Jurkat, Clone E6-1 (cell line): ENCODE measurements around the gene WDR12.

Experiments
- DNase-seq: peaks from one replicate; pipeline ENCODE4 v3.0.0-alpha.2; 2011; ENCODE audit warnings: low read depth, low spot score
- H3K4me3 ChIP-seq: 2 replicates; pipeline ENCODE4 v1.5.1; 2011; ENCODE audit warnings: mild to moderate bottlenecking, low read length, control low read depth, moderate library complexity

Gene WDR12

GRCh38 chr2:202824901-202825300 is 86.6 kb downstream of the WDR12 start:
- no peak overlapping the region for H3K4me3 ChIP-seq
- DNase-seq = no peak
